HCT116 (cell line): Measurements from ENCODE around the gene MAPKAP1. TPM values are rescaled to one million over a fixed set of nuclear protein-coding genes. Genes with fewer than 3 reads are reported as not detected.

ENCODE experiments used
- ATAC-seq: fragments of 200-7000 bp; cut with Tn5 transposase; 2 replicates; pipeline ENCODE4 v1.9.1; 2020; ENCODE audit warnings: mild to moderate bottlenecking, moderate library complexity
- BruUV-seq: library from RNA; stranded (reverse); fragments of 400-500 nt; replicated peaks from 2 replicates; lab custom pipeline; 2021; lab: Mats Ljungman, UMichigan
- CTCF ChIA-PET: fragments of 300-600 bp; sonication (Branson Sonifier 250); formaldehyde crosslinking; loops from one replicate; lab custom pipeline; 2021; ENCODE audit warnings: antibody characterized with exemption; lab: Charles Lee
- POLR2A ChIA-PET: fragments of 300-600, 350-600 bp; sonication (Branson Sonifier 250); formaldehyde crosslinking; loops from one replicate; lab custom pipeline; 2021; ENCODE audit warnings: antibody characterized with exemption; lab: Charles Lee
- RAD21 ChIA-PET, 2 experiments: fragments of 300-600 bp; sonication (Branson Sonifier 250); formaldehyde crosslinking; loops; one replicate each; lab custom pipeline; 2023; ENCODE audit warnings: low total read pairs in 2 of 2; ENCODE audit not compliant: uncharacterized antibody in 2 of 2, unreplicated experiment in 2 of 2, low non-redundant PET in 1 of 2; lab: Charles Lee
- DNase-seq: peaks from one replicate; pipeline ENCODE4 v3.0.0-alpha.2; 2010; ENCODE audit warnings: low read depth, low spot score
- H2AFZ ChIP-seq: fragments of 200-600 bp; shearing (Covaris generic), sonication (generic); 2 replicates; pipeline ENCODE4 v1.6.1; 2017; ENCODE audit warnings: low read depth, mixed run types, mixed read lengths, antibody characterized with exemption, low read length; ENCODE audit not compliant: poor library complexity, severe bottlenecking
- H3K27ac ChIP-seq: 2 replicates; pipeline ENCODE4 v1.5.1; 2012; ENCODE audit warnings: low read depth, low read length
- H3K27me3 ChIP-seq: fragments of 200-600 bp; sonication (generic); 2 replicates; pipeline ENCODE4 v1.6.1; 2016; ENCODE audit warnings: mixed run types, low read length, mixed read lengths; ENCODE audit not compliant: insufficient read depth
- H3K36me3 ChIP-seq, 2 experiments: fragments of 200-500 bp in 1 of 2; fragments of 200-600 bp in 1 of 2; sonication (Bioruptor generic) in 1 of 2; sonication (generic) in 1 of 2; 2 replicates each; pipeline versions ENCODE4 v1.5.1 to v1.6.1; 2014 to 2016; ENCODE audit warnings: low read length in 2 of 2, inconsistent platforms in 1 of 2, mixed read lengths in 1 of 2, mixed run types in 1 of 2; ENCODE audit not compliant: insufficient read depth in 2 of 2, control insufficient read depth in 1 of 2
- H3K4me1 ChIP-seq, 2 experiments: fragments of 200-600 bp in 1 of 2; sonication (generic) in 1 of 2; 2 replicates each; pipeline versions ENCODE4 v1.5.1 to v1.6.1; 2012 to 2017; ENCODE audit warnings: low read length in 2 of 2, inconsistent platforms in 1 of 2, mild to moderate bottlenecking in 1 of 2, mixed read lengths in 1 of 2, mixed run types in 1 of 2, moderate library complexity in 1 of 2; ENCODE audit not compliant: insufficient read depth in 2 of 2, control insufficient read depth in 1 of 2
- H3K4me2 ChIP-seq: fragments of 200-600 bp; sonication (generic); 2 replicates; pipeline ENCODE4 v1.6.1; 2017; ENCODE audit warnings: mixed run types, low read length, mixed read lengths
- H3K4me3 ChIP-seq, 2 experiments: fragments of 200-600 bp in 1 of 2; sonication (generic) in 1 of 2; replicated peaks in 1 of 2; 2 replicates each; pipeline ENCODE4 v1.5.1; 2011 to 2016; ENCODE audit warnings: low read length in 2 of 2, control low read depth in 1 of 2, low read depth in 1 of 2, mild to moderate bottlenecking in 1 of 2, mixed read lengths in 1 of 2, mixed run types in 1 of 2
- H3K79me2 ChIP-seq: fragments of 200-600 bp; sonication (generic); 2 replicates; pipeline ENCODE4 v1.6.1; 2017; ENCODE audit warnings: mild to moderate bottlenecking, mixed run types, low read length, moderate library complexity, mixed read lengths; ENCODE audit not compliant: insufficient read depth
- H3K9ac ChIP-seq: fragments of 200-600 bp; sonication (generic); 2 replicates; pipeline ENCODE4 v1.6.1; 2016; ENCODE audit warnings: low read length, mixed read lengths
- H3K9me2 ChIP-seq: fragments of 200-600 bp; sonication (generic), shearing (Covaris generic); 2 replicates; pipeline ENCODE4 v1.6.1; 2017; ENCODE audit warnings: mixed run types, mild to moderate bottlenecking, moderate library complexity; ENCODE audit not compliant: insufficient read depth
- H3K9me3 ChIP-seq, 2 experiments: fragments of 200-500 bp in 1 of 2; fragments of 200-600 bp in 1 of 2; sonication (Bioruptor generic) in 1 of 2; sonication (generic) in 1 of 2; 2 replicates each; pipeline ENCODE4 v1.6.1; 2014 to 2017; ENCODE audit warnings: low read length in 2 of 2, mixed read lengths in 2 of 2, inconsistent platforms in 1 of 2, low read depth in 1 of 2, mild to moderate bottlenecking in 1 of 2, mixed run types in 1 of 2, moderate library complexity in 1 of 2; ENCODE audit not compliant: control insufficient read depth in 1 of 2, insufficient read depth in 1 of 2
- H4K20me1 ChIP-seq: fragments of 200-600 bp; sonication (generic), shearing (Covaris generic); 2 replicates; pipeline ENCODE4 v1.6.1; 2017; ENCODE audit warnings: mixed run types, mild to moderate bottlenecking, moderate library complexity; ENCODE audit not compliant: insufficient read depth
- CBX3 ChIP-seq: IDR thresholded peaks from 2 replicates; pipeline ENCODE4 v1.6.1; 2012; ENCODE audit warnings: low read depth
- CTCF ChIP-seq, 3 experiments: fragments of 200-600 bp in 1 of 3; sonication (generic) in 1 of 3; IDR thresholded peaks in 2 of 3; conservative IDR thresholded peaks in 1 of 3; 2 replicates each; pipeline ENCODE4 v1.5.1; 2012 to 2017; ENCODE audit warnings: low read depth in 2 of 3, low read length in 2 of 3, antibody characterized with exemption in 1 of 3, borderline replicate concordance in 1 of 3, control low read depth in 1 of 3, mild to moderate bottlenecking in 1 of 3, mixed read lengths in 1 of 3, mixed run types in 1 of 3, moderate library complexity in 1 of 3; ENCODE audit not compliant: insufficient read depth in 1 of 3
- EGR1 ChIP-seq: IDR thresholded peaks from 2 replicates; pipeline ENCODE4 v1.6.1; 2012; ENCODE audit warnings: low read depth
- ELF1 ChIP-seq: IDR thresholded peaks from 2 replicates; pipeline ENCODE4 v1.6.1; 2012; ENCODE audit warnings: low read depth, borderline replicate concordance
- EZH2 ChIP-seq: fragments of 200-600 bp; sonication (generic); IDR thresholded peaks from 2 replicates; pipeline ENCODE4 v1.6.1; 2017; ENCODE audit warnings: antibody characterized with exemption, mixed run types
- EZH2phosphoT487 ChIP-seq: fragments of 200-600 bp; IDR thresholded peaks from 2 replicates; pipeline ENCODE4 v1.6.1; 2018; ENCODE audit warnings: antibody characterized with exemption, borderline replicate concordance
- FOSL1 ChIP-seq: IDR thresholded peaks from 2 replicates; pipeline ENCODE4 v1.6.1; 2012; ENCODE audit warnings: low read depth
- JUND ChIP-seq: IDR thresholded peaks from 2 replicates; pipeline ENCODE4 v1.6.1; 2012
- POLR2AphosphoS5 ChIP-seq: IDR thresholded peaks from 2 replicates; pipeline ENCODE4 v1.6.1; 2011; ENCODE audit warnings: mild to moderate bottlenecking, low read depth, low read length, moderate library complexity
- SIN3A ChIP-seq: IDR thresholded peaks from 2 replicates; pipeline ENCODE4 v1.6.1; 2012; ENCODE audit warnings: low read depth
- SP1 ChIP-seq: IDR thresholded peaks from 2 replicates; pipeline ENCODE4 v1.6.1; 2012; ENCODE audit warnings: low read depth
- SRF ChIP-seq: IDR thresholded peaks from 2 replicates; pipeline ENCODE4 v1.6.1; 2012; ENCODE audit warnings: low read depth
- YY1 ChIP-seq: IDR thresholded peaks from 2 replicates; pipeline ENCODE4 v1.6.1; 2011; ENCODE audit warnings: low read length, low read depth, moderate library complexity, mild to moderate bottlenecking; ENCODE audit not compliant: insufficient replicate concordance; ENCODE audit errors: extremely low read depth
- ZBTB33 ChIP-seq: IDR thresholded peaks from 2 replicates; pipeline ENCODE4 v1.6.1; 2011; ENCODE audit warnings: mild to moderate bottlenecking, low read length, moderate library complexity; ENCODE audit not compliant: insufficient replicate concordance; ENCODE audit errors: extremely low read depth
- ZFX ChIP-seq: fragments of 450-650 bp; IDR thresholded peaks from 2 replicates; pipeline ENCODE4 v1.6.1; 2017
- ZNF274 ChIP-seq: fragments of 200-500 bp; sonication (Bioruptor generic); IDR thresholded peaks from 2 replicates; pipeline ENCODE4 v1.6.1; 2014; ENCODE audit warnings: mild to moderate bottlenecking, low read depth, low read length, inconsistent platforms
- intact Hi-C: fragments of 100-400 bp; cut with micrococcal nuclease; formaldehyde crosslinking; loops from 2 replicates; pipeline ENCODE4 v1.10.0; 2022
- total RNA-seq: library from RNA; stranded (reverse); gene quantifications from one replicate; pipeline ENCODE4 v1.2.1, GENCODE V29; 2021; ENCODE audit not compliant: unreplicated experiment

MAPKAP1 gene
- total RNA-seq, 1 experiment from 2014 or later, result 72.5 TPM

GRCh38 chr9:125690679-125691078, 16.3 kb downstream of the MAPKAP1 start:
- Histone ChIP-seq H3K9ac (no peak overlapping the region), H4K20me1 (peaks cover 5% of the 10 kb centered on the region; the same call in 1 of the 2 replicates), H3K79me2 (peaks cover 64% of the 10 kb centered on the region), H3K9me2 (no peaks in the 10 kb centered on the region), H3K4me2 (no peak overlapping the region), H3K27ac (no peak overlapping the region), H3K9me3 (no peaks in the 10 kb centered on the region), H3K27me3 (no peaks in the 10 kb centered on the region), H3K4me1 (no peaks in the 10 kb centered on the region), H3K36me3 (no peaks in the 10 kb centered on the region), H2AFZ (no peak overlapping the region), H3K4me3 (no peak overlapping the region)
- POLR2A ChIA-PET, result no interaction called here
- DNase-seq, result no peak
- ATAC-seq, result no peak
- TF ChIP-seq SRF (no peak), CBX3 (no peak), YY1 (no peak), POLR2AphosphoS5 (no peak), JUND (no peak), EZH2phosphoT487 (no peak), EGR1 (no peak)
- CTCF ChIA-PET, result no interaction called here
- RAD21 ChIA-PET, result no interaction called here
- BruUV-seq, result no TSS peak
- intact Hi-C loops, result no loop called here

- Histone ChIP-seq H3K9me3 (no peaks in the 10 kb centered on the region), H3K36me3 (no peaks in the 10 kb centered on the region), H3K27ac (no peak overlapping the region), H3K4me3 (no peak overlapping the region), H3K4me2 (no peak overlapping the region), H3K9ac (no peak overlapping the region), H3K4me1 (no peaks in the 10 kb centered on the region; a peak in 1 of 4 replicates), H3K27me3 (no peaks in the 10 kb centered on the region), H3K79me2 (peaks cover 54% of the 10 kb centered on the region), H2AFZ (no peak overlapping the region), H3K9me2 (no peaks in the 10 kb centered on the region), H4K20me1 (no peaks in the 10 kb centered on the region)
- ATAC-seq, result no peak
- CTCF ChIA-PET, result no interaction called here
- POLR2A ChIA-PET, result no interaction called here
- no TSS peak for BruUV-seq
- no peak for DNase-seq
- intact Hi-C loops, result no loop called here
- RAD21 ChIA-PET, result no interaction called here
- TF ChIP-seq CTCF (IDR thresholded peaks at IDR 0.05 in 2 of 3, conservative IDR thresholded peaks at IDR 0.05 in 1 of 3; ENCODE audit: borderline replicate concordance in 1 of 3, insufficient read depth in 1 of 3, low read depth in 2 of 3, low read length in 2 of 3), result no peak
- no peak for TF ChIP-seq JUND
- no peak for TF ChIP-seq ZNF274
- TF ChIP-seq FOSL1, result no peak
- TF ChIP-seq YY1, result no peak
- no peak for TF ChIP-seq ELF1
- TF ChIP-seq SRF, result no peak
- TF ChIP-seq POLR2AphosphoS5, result no peak
- no peak for TF ChIP-seq SIN3A
- TF ChIP-seq ZFX, result no peak
- no peak for TF ChIP-seq SP1
- TF ChIP-seq EGR1, result no peak
- no peak for TF ChIP-seq EZH2
- TF ChIP-seq EZH2phosphoT487, result no peak
- TF ChIP-seq ZBTB33, result no peak
Measured at GRCh38 chr9:125687163-125687863, 19.7 kb downstream of the MAPKAP1 start.
